GM19099 (cell line): Measurements from ENCODE around the gene SATB1.

Experiments used
- POLR2A ChIP-seq: IDR thresholded peaks from 3 replicates; pipeline ENCODE4 v1.6.1; 2011; ENCODE audit warnings: low read depth; ENCODE audit not compliant: insufficient read length; ENCODE audit errors: extremely low read depth

The SATB1 gene

GRCh38 chr3:18390024-18390660 lies 35.0 kb downstream of the SATB1 start:
- no peak for TF ChIP-seq POLR2A

DNA sequence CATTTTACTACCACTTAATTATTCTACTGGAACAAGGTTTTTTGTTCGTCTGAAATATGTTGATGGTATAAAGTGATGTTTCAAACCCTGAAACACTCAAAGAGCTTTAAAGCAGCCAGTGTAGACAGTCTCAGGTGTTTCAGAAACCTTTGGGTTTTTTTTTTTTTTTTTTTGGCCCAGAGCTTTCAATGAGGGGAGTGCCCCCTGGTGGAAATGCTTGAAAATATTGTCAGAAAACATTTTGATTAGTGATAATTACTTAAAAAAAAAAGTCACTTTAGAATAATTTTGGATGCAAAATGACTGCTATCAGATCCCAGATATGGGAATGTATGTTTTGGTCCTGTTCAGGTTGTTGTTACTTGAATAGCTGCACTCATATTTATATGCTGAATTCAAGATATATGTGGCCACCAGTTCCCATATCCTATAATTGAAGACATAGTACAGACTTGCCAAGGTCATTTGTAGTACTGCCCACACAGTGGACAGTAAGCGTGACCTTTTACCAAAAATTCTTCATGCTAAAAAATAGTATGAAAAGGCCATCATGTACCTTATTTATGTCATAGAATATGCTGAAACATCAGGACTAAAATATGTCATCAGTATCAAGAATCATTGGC lies 35.9 kb downstream of the SATB1 start:
- no peak for TF ChIP-seq POLR2A

DNA sequence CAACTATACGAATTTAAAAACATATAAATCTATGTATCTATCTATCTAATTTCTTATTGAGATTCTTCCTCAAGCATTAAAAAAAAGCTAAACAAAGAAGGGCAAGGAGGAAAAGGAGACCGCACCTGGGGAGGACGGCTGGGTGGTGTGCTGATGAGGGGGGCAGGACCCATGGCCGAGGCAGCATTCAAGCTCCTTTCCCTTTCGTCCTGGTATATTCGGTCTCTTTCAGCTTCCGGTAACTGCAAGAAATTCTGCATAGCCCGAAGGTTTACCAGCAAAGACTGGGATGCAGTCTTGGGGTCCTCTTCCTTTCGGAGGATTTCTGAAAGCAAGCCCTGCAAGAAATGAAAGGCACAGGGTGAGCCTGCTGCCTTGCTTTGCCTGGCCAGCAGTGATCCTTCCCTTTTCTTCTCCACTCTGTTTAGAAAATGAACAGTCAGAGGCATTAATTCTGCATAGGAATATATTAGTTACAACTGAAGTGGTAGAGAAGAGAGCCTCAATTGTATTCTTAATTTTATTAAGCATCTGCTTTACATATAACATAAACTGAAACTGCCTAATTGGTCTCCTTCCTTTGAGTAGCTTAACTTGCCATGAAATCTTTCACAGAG lies 38.8 kb downstream of the SATB1 start:
- TF ChIP-seq POLR2A, result no peak

GRCh38 chr3:18385706-18386105 lies 39.4 kb downstream of the SATB1 start:
- TF ChIP-seq POLR2A, result no peak

DNA sequence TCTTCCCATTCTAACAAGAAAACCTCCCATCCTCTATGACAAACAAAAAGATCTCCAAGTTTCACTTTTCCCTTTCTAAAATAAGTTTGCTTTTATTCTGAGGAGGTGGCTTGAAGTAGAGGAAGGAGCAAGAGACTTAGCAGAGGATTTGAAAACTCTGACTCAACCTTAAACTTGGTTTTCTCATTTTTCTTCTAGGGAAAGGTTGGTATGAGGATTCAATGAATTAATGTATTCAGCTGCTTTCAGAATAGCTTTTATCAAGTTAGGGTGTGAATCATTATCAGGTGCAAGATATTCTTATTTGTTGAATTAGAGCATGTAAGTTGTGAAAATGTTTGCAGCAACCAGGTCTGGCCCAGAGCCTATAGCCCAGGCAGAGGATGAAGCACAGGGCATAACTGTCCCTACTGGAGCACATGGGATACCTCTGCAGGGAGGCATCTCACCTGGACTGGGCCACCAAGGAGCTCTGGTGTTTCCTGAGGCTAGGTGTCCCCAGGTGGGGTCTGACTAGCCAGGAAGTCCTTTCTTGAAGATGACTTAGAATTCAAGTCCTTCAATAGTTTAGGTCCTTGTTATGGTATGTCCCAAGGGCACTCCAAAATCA lies 42.3 kb downstream of the SATB1 start:
- no peak for TF ChIP-seq POLR2A

DNA sequence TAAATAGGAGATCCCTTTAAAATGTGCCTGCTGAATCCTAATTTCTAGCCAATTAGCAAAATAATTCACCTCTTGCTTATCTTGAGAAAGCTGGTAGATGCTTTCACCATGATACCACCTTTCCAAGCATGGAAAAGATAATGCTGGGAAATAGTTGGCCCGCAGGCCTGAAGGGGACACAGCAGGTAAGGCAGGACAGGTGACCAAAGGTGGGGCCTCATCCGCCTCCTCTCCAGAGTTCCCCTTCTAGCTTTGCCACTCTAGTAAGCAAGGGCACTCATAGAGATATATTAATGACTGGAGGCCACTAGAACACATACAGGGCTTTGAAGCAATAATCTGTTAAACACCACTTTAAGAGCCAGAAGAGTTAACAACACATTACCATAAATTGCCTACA lies 45.5 kb downstream of the SATB1 start:
- no peak for TF ChIP-seq POLR2A

GRCh38 chr3:18378218-18378617 lies 46.9 kb downstream of the SATB1 start:
- TF ChIP-seq POLR2A, result no peak

GRCh38 chr3:18376682-18377081 lies 48.5 kb downstream of the SATB1 start:
- TF ChIP-seq POLR2A, result no peak

GRCh38 chr3:18372786-18373405 lies 52.2 kb downstream of the SATB1 start:
- no peak for TF ChIP-seq POLR2A

DNA sequence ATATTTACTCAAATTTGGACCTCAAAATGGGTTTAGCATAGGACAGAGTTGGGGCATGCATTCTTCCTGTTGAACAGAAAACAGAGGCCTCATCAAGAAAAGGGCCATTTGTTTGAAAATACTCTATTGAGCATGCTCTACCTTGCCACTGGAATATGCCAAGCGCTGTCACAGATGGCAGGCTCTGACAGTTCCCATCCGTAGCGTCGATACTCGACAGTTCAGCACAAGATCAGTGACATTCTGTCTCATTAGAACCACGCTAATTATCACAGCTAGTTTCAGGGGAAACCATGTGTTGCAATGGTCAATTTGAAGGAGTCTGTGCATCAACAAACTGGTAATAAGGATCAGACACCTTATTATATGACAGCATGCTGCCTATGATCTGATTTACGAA lies 54.5 kb downstream of the SATB1 start:
- no peak for TF ChIP-seq POLR2A

- no peak for TF ChIP-seq POLR2A
Measured at GRCh38 chr3:18369551-18370185, 55.5 kb downstream of the SATB1 start.

- TF ChIP-seq POLR2A, result no peak
Measured at GRCh38 chr3:18366258-18366657, 58.9 kb downstream of the SATB1 start.

- no peak for TF ChIP-seq POLR2A
Measured at GRCh38 chr3:18363338-18363737, 61.8 kb downstream of the SATB1 start.

DNA sequence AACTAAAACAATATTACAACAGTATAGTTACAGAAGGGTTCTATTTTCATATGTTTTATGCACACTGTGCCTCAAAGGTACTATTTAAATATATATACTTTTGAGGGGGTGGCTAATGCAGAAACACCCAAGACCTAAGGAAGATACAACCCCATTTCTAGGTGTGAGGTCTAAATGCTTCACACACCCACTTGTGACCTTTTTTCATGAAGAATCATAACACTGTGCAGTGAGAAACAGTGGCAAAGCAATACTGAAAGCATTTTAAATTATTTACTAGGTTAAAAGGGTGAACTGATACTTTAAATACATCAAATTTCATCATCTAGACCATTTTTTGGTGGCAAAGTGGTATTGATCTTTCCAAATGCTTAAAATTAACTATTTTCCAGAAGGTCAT lies 67.4 kb downstream of the SATB1 start:
- no peak for TF ChIP-seq POLR2A

GRCh38 chr3:18355832-18356231 lies 69.3 kb downstream of the SATB1 start:
- TF ChIP-seq POLR2A, result no peak

- no peak for TF ChIP-seq POLR2A
Measured at GRCh38 chr3:18354701-18355100, 70.4 kb downstream of the SATB1 start.
